Breast epithelium (tissue), 3 donors: ENCODE results near the gene NAPSA.

Experiments used
- CTCF ChIP-seq, 3 donors: fragments of 450-650 bp; IDR thresholded peaks; one replicate each; pipeline ENCODE4 v1.5.1; 2016 to 2017; ENCODE audit warnings: antibody characterized with exemption in 3 of 3, mild to moderate bottlenecking in 3 of 3, moderate library complexity in 3 of 3
- POLR2AphosphoS5 ChIP-seq, 3 donors: sonication (generic); formaldehyde crosslinking; IDR thresholded peaks; one replicate each; pipeline ENCODE4 v1.6.1; 2017; ENCODE audit warnings: antibody characterized with exemption in 3 of 3

DNA sequence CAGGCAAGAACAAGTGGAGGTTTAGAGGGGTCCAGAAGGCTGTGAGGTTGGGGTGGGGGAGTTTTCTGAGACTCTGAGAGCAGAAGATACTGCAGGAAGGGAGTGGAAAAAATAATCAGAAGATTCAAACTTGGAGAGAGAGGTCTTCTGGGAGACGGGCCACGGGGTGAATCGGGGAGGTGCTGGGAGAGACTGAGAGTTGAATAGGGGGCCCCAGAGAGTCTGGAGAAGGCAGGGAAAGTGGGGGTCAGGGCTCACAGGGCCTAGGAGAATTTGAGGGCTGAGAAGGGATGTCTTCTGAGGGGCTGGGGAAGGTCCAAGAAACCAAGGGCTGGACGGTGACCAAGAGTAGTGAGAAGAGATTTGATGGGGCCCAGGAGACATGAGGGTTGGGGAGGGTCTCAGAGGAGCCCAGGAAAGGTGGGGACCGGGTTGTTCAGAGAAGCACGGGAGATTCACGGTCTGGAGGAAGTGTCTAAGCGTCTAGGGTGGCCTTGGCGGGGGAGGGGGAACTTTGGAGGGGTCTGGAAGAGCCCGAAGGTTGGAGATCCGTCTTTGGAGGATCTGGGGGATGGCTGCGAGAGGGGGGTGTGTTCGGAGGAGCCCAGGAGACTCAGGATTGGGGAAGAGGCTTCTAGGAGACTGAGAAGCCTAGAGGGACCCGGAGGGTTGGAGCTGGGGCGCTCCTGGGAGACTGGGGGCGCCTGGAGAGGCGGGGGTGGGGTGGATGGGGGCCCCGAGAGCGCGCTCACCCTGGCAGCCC lies 37.8 kb downstream of the NAPSA start:
- TF ChIP-seq CTCF (IDR thresholded peaks at IDR 0.05), result no peak
- TF ChIP-seq POLR2AphosphoS5 (IDR thresholded peaks at IDR 0.05), result no peak
